GM12873 (cell line): Measurements from ENCODE around the gene TMEM8B.

ENCODE experiments used
- CTCF ChIP-seq: IDR thresholded peaks from 2 replicates; pipeline ENCODE4 v1.5.1; 2012; ENCODE audit warnings: low read depth, mild to moderate bottlenecking, moderate library complexity, low read length, control low read depth; ENCODE audit not compliant: insufficient read depth; ENCODE audit errors: missing control alignments

TMEM8B gene

GRCh38 chr9:35863583-35863982 is 34.6 kb downstream of the TMEM8B start:
- TF ChIP-seq CTCF, result no peak

- TF ChIP-seq CTCF, result no peak
These were observed 35.7 kb downstream of the TMEM8B start for GRCh38 chr9:35864695-35865255.

- no peak for TF ChIP-seq CTCF
These were observed 38.5 kb downstream of the TMEM8B start for GRCh38 chr9:35867538-35867937.

- no peak for TF ChIP-seq CTCF
These were observed 39.9 kb downstream of the TMEM8B start for GRCh38 chr9:35868933-35869332.

- no peak for TF ChIP-seq CTCF
These were observed 40.7 kb downstream of the TMEM8B start for GRCh38 chr9:35869621-35870216.

GRCh38 chr9:35870351-35870923 is 41.4 kb downstream of the TMEM8B start, which contains the start of gene OR13J1:
Gene OR13J1 (minus strand): TSS chr9:35870401. CDS start chr9:35870401, 0 bp downstream.
- no peak for TF ChIP-seq CTCF

GRCh38 chr9:35871545-35871944 is 42.5 kb downstream of the TMEM8B start:
- no peak for TF ChIP-seq CTCF
